SU-DHL-6 (cell line): ENCODE data around the gene ATRNL1.
A peak's percentile ranks its signal among the peaks of the same experiment; 100 is the strongest.

ENCODE experiments used
- H2AFZ ChIP-seq: fragments of 200-600 bp; sonication (generic); 2 replicates; pipeline ENCODE4 v1.6.1; 2014; ENCODE audit warnings: low read depth, mild to moderate bottlenecking, moderate library complexity, mixed read lengths, antibody characterized with exemption, low read length; ENCODE audit not compliant: severe bottlenecking
- H3F3A ChIP-seq: fragments of 200-600 bp; shearing (Covaris generic); 2 replicates; pipeline ENCODE4 v1.6.0; 2016; ENCODE audit warnings: antibody characterized with exemption, mild to moderate bottlenecking; ENCODE audit not compliant: insufficient read depth
- H3K27ac ChIP-seq: fragments of 200-600 bp; sonication (generic); 2 replicates; pipeline ENCODE4 v1.5.1; 2016; ENCODE audit warnings: low read depth, mild to moderate bottlenecking, low read length, moderate library complexity, mixed read lengths
- H3K27me3 ChIP-seq: fragments of 200-600 bp; sonication (generic), shearing (Covaris generic); 2 replicates; pipeline ENCODE4 v1.6.0; 2014; ENCODE audit warnings: mild to moderate bottlenecking, low read length
- H3K36me3 ChIP-seq: fragments of 200-600 bp; sonication (generic); 2 replicates; pipeline ENCODE4 v1.6.1; 2014; ENCODE audit warnings: mild to moderate bottlenecking, low read length, mixed read lengths
- H3K4me2 ChIP-seq: fragments of 300-600, 200-600 bp; shearing (Covaris generic), sonication (generic); 2 replicates; pipeline ENCODE4 v1.6.0; 2014; ENCODE audit warnings: low read length, low read depth, mild to moderate bottlenecking; ENCODE audit not compliant: poor library complexity, severe bottlenecking
- H3K4me3 ChIP-seq: fragments of 200-600 bp; sonication (generic); 2 replicates; pipeline ENCODE4 v1.5.1; 2014; ENCODE audit warnings: antibody characterized with exemption, low read length, mild to moderate bottlenecking, mixed read lengths; ENCODE audit not compliant: insufficient read depth, poor library complexity, severe bottlenecking
- H3K79me2 ChIP-seq: fragments of 200-600 bp; sonication (generic); 2 replicates; pipeline ENCODE4 v1.6.1; 2014; ENCODE audit warnings: mild to moderate bottlenecking, low read length, moderate library complexity; ENCODE audit not compliant: insufficient read depth
- H3K9ac ChIP-seq: fragments of 200-600 bp; sonication (generic); 2 replicates; pipeline ENCODE4 v1.7.0; 2014; ENCODE audit warnings: mild to moderate bottlenecking, low read length
- H3K9me2 ChIP-seq: fragments of 200-600 bp; sonication (generic); replicated peaks from 2 replicates; pipeline ENCODE4 v1.6.1; 2014; ENCODE audit warnings: low read length; ENCODE audit not compliant: insufficient read depth
- H3K9me3 ChIP-seq: fragments of 200-600 bp; sonication (generic); 2 replicates; pipeline ENCODE4 v1.6.1; 2014; ENCODE audit warnings: low read length, mixed read lengths; ENCODE audit not compliant: insufficient read depth
- H4K20me1 ChIP-seq: fragments of 200-600 bp; sonication (generic); 2 replicates; pipeline ENCODE4 v1.6.1; 2014; ENCODE audit warnings: low read depth, mild to moderate bottlenecking, antibody characterized with exemption, low read length, moderate library complexity, mixed read lengths
- EZH2phosphoT487 ChIP-seq: fragments of 200-600 bp; sonication (generic), shearing (Covaris generic); conservative IDR thresholded peaks from 2 replicates; pipeline ENCODE4 v1.6.1; 2018; ENCODE audit warnings: mild to moderate bottlenecking, antibody characterized with exemption, low read length, moderate library complexity, mixed read lengths
- TF ChIP-seq, protein P1 (sequence below): fragments of 200-600 bp; sonication (generic); IDR thresholded peaks from one replicate; pipeline ENCODE4 v1.5.1; 2017; ENCODE audit warnings: antibody characterized with exemption, mild to moderate bottlenecking, low read length, moderate library complexity; ENCODE audit not compliant: insufficient read depth, poor library complexity, severe bottlenecking

ATRNL1 gene

DNA sequence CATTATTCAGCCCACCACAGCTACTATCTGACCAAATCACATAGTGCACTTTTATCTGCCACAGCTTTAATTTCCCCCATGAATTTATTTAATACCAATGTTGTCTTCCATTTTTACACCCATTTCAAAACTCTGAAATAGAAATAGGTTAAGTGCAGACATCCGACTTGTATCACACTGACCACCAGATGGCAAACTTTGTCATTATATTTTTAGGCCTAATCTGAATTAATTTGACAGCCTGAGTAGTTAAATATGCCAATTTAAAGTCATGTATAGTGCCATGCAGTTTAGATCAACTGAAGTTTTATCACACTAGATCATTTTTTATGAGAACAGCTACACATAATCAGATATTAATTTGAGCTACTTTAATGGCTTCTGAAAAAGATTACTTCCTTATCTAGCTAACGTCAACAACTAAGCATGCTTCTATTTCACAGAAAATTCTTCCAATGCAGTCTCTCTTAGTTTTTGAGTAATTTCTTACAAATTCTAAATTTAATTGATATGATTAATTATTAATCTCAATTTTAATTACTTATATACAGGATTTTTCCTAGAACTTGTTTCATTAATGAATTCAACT lies 613.4 kb downstream of the ATRNL1 start:
- H3K4me2 ChIP-seq, result no peak overlapping the region
- no peak for TF ChIP-seq EZH2phosphoT487
- TF ChIP-seq, protein P1, sequence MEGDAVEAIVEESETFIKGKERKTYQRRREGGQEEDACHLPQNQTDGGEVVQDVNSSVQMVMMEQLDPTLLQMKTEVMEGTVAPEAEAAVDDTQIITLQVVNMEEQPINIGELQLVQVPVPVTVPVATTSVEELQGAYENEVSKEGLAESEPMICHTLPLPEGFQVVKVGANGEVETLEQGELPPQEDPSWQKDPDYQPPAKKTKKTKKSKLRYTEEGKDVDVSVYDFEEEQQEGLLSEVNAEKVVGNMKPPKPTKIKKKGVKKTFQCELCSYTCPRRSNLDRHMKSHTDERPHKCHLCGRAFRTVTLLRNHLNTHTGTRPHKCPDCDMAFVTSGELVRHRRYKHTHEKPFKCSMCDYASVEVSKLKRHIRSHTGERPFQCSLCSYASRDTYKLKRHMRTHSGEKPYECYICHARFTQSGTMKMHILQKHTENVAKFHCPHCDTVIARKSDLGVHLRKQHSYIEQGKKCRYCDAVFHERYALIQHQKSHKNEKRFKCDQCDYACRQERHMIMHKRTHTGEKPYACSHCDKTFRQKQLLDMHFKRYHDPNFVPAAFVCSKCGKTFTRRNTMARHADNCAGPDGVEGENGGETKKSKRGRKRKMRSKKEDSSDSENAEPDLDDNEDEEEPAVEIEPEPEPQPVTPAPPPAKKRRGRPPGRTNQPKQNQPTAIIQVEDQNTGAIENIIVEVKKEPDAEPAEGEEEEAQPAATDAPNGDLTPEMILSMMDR, result peak; percentile 29
- H3K36me3 ChIP-seq, result no peaks in the 10 kb centered on the region
- H3K9ac ChIP-seq, result no peak overlapping the region
- no peaks in the 10 kb centered on the region for H3K79me2 ChIP-seq
- no peaks in the 10 kb centered on the region for H3K9me2 ChIP-seq
- no peak overlapping the region for H3K27ac ChIP-seq
- no peaks in the 10 kb centered on the region for H3K9me3 ChIP-seq
- no peak overlapping the region for H2AFZ ChIP-seq
- no peaks in the 10 kb centered on the region for H3K27me3 ChIP-seq
- no peak overlapping the region for H3K4me3 ChIP-seq
- H4K20me1 ChIP-seq, result no peaks in the 10 kb centered on the region
- H3F3A ChIP-seq, result no peaks in the 10 kb centered on the region

DNA sequence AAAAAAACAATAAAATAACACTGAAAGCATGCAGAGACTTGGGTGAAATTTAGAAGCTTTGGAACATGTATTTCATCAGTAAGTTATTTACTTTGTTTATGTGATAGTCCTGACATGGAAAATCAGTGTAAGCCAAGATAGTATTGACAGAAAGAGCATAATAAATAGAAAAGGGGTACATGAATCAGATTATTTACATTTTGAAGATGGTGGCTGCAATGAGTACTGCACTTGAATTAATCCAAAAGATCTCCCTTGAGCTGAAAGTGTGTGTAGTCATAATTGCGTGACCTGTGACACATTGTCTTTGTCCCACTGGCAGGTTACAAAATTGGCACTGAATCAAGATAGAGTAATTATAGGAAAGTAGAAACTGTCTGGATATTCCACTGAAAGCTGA lies 617.0 kb downstream of the ATRNL1 start:
- no peak for TF ChIP-seq EZH2phosphoT487
- TF ChIP-seq, protein P1, result no peak
- H3K9ac ChIP-seq, result no peak overlapping the region
- H3K36me3 ChIP-seq, result no peaks in the 10 kb centered on the region
- H3K27me3 ChIP-seq, result no peaks in the 10 kb centered on the region
- H3K9me2 ChIP-seq, result no peaks in the 10 kb centered on the region
- H3K4me2 ChIP-seq, result no peak overlapping the region
- H4K20me1 ChIP-seq, result no peaks in the 10 kb centered on the region
- H2AFZ ChIP-seq, result no peak overlapping the region
- H3K9me3 ChIP-seq, result no peaks in the 10 kb centered on the region
- H3K79me2 ChIP-seq, result no peaks in the 10 kb centered on the region
- no peak overlapping the region for H3K4me3 ChIP-seq
- H3K27ac ChIP-seq, result no peak overlapping the region
- no peaks in the 10 kb centered on the region for H3F3A ChIP-seq

DNA sequence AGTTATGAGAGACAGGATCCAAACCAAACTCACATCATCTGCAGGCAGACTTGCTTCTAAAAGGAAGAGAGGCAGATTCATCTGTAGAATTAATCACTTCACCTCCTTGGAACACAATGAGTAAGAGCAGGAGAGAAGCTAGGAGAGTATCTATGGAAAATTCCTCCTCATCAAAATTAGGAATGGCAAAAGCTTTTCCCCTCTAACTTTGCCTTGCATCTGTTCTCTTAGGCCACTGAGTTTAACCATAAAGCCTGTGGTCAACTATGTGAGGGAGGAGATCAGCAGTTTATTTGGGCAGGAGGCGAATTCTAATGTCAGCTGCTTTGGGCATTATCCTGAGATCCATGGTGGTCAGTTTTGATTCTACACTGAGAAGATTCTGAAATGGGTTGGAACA lies 618.1 kb downstream of the ATRNL1 start:
- no peaks in the 10 kb centered on the region for H3K9me2 ChIP-seq
- H3K4me2 ChIP-seq, result no peak overlapping the region
- no peaks in the 10 kb centered on the region for H4K20me1 ChIP-seq
- no peaks in the 10 kb centered on the region for H3K27me3 ChIP-seq
- TF ChIP-seq, protein P1, result no peak
- no peak for TF ChIP-seq EZH2phosphoT487
- H3K27ac ChIP-seq, result no peak overlapping the region
- H2AFZ ChIP-seq, result no peak overlapping the region
- no peaks in the 10 kb centered on the region for H3F3A ChIP-seq
- no peak overlapping the region for H3K4me3 ChIP-seq
- no peaks in the 10 kb centered on the region for H3K36me3 ChIP-seq
- no peaks in the 10 kb centered on the region for H3K79me2 ChIP-seq
- H3K9me3 ChIP-seq, result no peaks in the 10 kb centered on the region
- H3K9ac ChIP-seq, result no peak overlapping the region
